Small intestine (tissue), 7 donors: Measurements from ENCODE around the gene TENM4. TPM values are rescaled to one million over a fixed set of nuclear protein-coding genes. Genes with fewer than 3 reads are reported as not detected.

ENCODE experiments used
- DNase-seq, 2 donors: peaks; one replicate each; pipeline versions ENCODE4 v3.0.0 to v3.0.0-alpha.2; 2013
- FAIRE-seq: peaks from 2 replicates; lab custom pipeline; 2012; peaks lifted over from hg19 to GRCh38; lab: Jason Lieb, UNC
- H3K27ac ChIP-seq, 3 donors: one replicate each; pipeline ENCODE4 v1.5.1; 2013; ENCODE audit warnings: low read length in 2 of 3, mild to moderate bottlenecking in 2 of 3, control low read depth in 1 of 3, inconsistent platforms in 1 of 3, low read depth in 1 of 3, moderate library complexity in 1 of 3
- H3K27me3 ChIP-seq, 3 donors: one replicate each; pipeline ENCODE4 v1.6.1; 2013; ENCODE audit warnings: low read length in 3 of 3, inconsistent platforms in 1 of 3; ENCODE audit not compliant: control insufficient read depth in 3 of 3, insufficient read depth in 3 of 3
- H3K36me3 ChIP-seq, 3 donors: one replicate each; pipeline ENCODE4 v1.6.1; 2013; ENCODE audit warnings: low read length in 3 of 3, inconsistent platforms in 1 of 3, low read depth in 1 of 3, mild to moderate bottlenecking in 1 of 3, moderate library complexity in 1 of 3; ENCODE audit not compliant: control insufficient read depth in 3 of 3, insufficient read depth in 2 of 3
- H3K4me1 ChIP-seq, 3 donors: one replicate each; pipeline ENCODE4 v1.6.1; 2013; ENCODE audit warnings: low read length in 2 of 3, inconsistent platforms in 1 of 3, low read depth in 1 of 3, mild to moderate bottlenecking in 1 of 3, moderate library complexity in 1 of 3; ENCODE audit not compliant: control insufficient read depth in 3 of 3, insufficient read depth in 2 of 3
- H3K4me3 ChIP-seq, 3 donors: one replicate each; pipeline ENCODE4 v1.5.1; 2013; ENCODE audit warnings: low read length in 3 of 3, control low read depth in 1 of 3, inconsistent platforms in 1 of 3, low read depth in 1 of 3, mild to moderate bottlenecking in 1 of 3, moderate library complexity in 1 of 3
- H3K9me3 ChIP-seq, 2 donors: one replicate each; pipeline ENCODE4 v1.6.1; 2013; ENCODE audit warnings: low read depth in 1 of 2, low read length in 1 of 2; ENCODE audit not compliant: control insufficient read depth in 2 of 2, insufficient read depth in 1 of 2
- WGBS, 3 donors: extraction: QIAGEN DNeasy Blood & Tissue Kit; methylation state at CpG; one replicate each; pipeline ENCODE4 v1.1.7; 2013; 5-methylcytosine and 5-hydroxymethylcytosine counted together
- polyA plus RNA-seq, 4 donors: library from polyadenylated mRNA; stranded (reverse) in 3 of 4; unstranded in 1 of 4; fragments of 200-250 nt in 3 of 4; fragments of 120-200 nt in 1 of 4; gene quantifications; one replicate each; pipeline versions ENCODE4 v1.2.1 to v1.2.3, GENCODE V29; 2013
- donor health status: healthy with polysubstance abuse.
- donor health status: control.
- donor health status: control.
- donor health status: Bipolar disorder and iron deficiency.
- donor health status: healthy.

TENM4 gene
- polyA plus RNA-seq, 4 donors, result under 0.01 to 0.96 (median 0.31) TPM; not detected in 1

- Histone ChIP-seq H3K4me3 (no peak overlapping the region), H3K4me1 (no peaks in the 10 kb centered on the region), H3K36me3 (no peaks in the 10 kb centered on the region), H3K27me3 (no peaks in the 10 kb centered on the region), H3K9me3 (no peaks in the 10 kb centered on the region), H3K27ac (no peak overlapping the region)
- WGBS, 3 donors, result 45 to 50% (median 45%) methylated on average over 4 of the region's 4 CpGs
- FAIRE-seq (no peak), DNase-seq (no peak)
Measured at GRCh38 chr11:79304599-79305212, 136.1 kb downstream of the TENM4 start.

GRCh38 chr11:79296141-79296540 lies 144.7 kb downstream of the TENM4 start:
- FAIRE-seq (no peak), DNase-seq (no peak)
- Histone ChIP-seq H3K36me3 (no peaks in the 10 kb centered on the region), H3K9me3 (no peaks in the 10 kb centered on the region), H3K4me1 (no peaks in the 10 kb centered on the region), H3K27me3 (no peaks in the 10 kb centered on the region), H3K27ac (no peak overlapping the region), H3K4me3 (no peak overlapping the region)
- WGBS, 3 donors, result 57 to 65% (median 63%) methylated on average over 3 of the region's 3 CpGs

- Histone ChIP-seq H3K27me3 (no peaks in the 10 kb centered on the region), H3K4me3 (no peak overlapping the region), H3K36me3 (no peaks in the 10 kb centered on the region), H3K27ac (no peak overlapping the region), H3K4me1 (no peaks in the 10 kb centered on the region), H3K9me3 (no peaks in the 10 kb centered on the region)
- 19 to 64% (median 32%) methylated on average over 8 of the region's 8 CpGs for WGBS, 3 donors
- DNase-seq (peak in 1 of 2 donors; percentile 9), FAIRE-seq (no peak)
Measured at GRCh38 chr11:79294845-79295731, 145.7 kb downstream of the TENM4 start.

- FAIRE-seq (no peak), DNase-seq (no peak)
- Histone ChIP-seq H3K27ac (no peak overlapping the region), H3K4me3 (no peak overlapping the region), H3K36me3 (no peaks in the 10 kb centered on the region), H3K9me3 (no peaks in the 10 kb centered on the region), H3K4me1 (peaks cover 0 to 2% (median 0%) of the 10 kb centered on the region in 3 donors), H3K27me3 (no peaks in the 10 kb centered on the region)
- WGBS, 3 donors, result 66 to 72% (median 68%) methylated on average over 4 of the region's 4 CpGs
Measured at GRCh38 chr11:79291948-79292347, 148.9 kb downstream of the TENM4 start.

- no peak overlapping the region for H3K27ac ChIP-seq
- no peaks in the 10 kb centered on the region for H3K36me3 ChIP-seq
- H3K4me1 ChIP-seq, result peaks cover 0 to 2% (median 0%) of the 10 kb centered on the region in 3 donors
- no peaks in the 10 kb centered on the region for H3K27me3 ChIP-seq
- FAIRE-seq, result no peak
- DNase-seq, result no peak
- H3K4me3 ChIP-seq, result no peak overlapping the region
- no peaks in the 10 kb centered on the region for H3K9me3 ChIP-seq
Measured at GRCh38 chr11:79290761-79291160, 150.1 kb downstream of the TENM4 start.

GRCh38 chr11:79287952-79288351 lies 152.9 kb downstream of the TENM4 start:
- no peak for DNase-seq
- no peak for FAIRE-seq
- Histone ChIP-seq H3K9me3 (no peaks in the 10 kb centered on the region), H3K27me3 (no peaks in the 10 kb centered on the region), H3K4me3 (no peak overlapping the region), H3K4me1 (peaks cover 0 to 2% (median 0%) of the 10 kb centered on the region in 3 donors), H3K27ac (no peak overlapping the region), H3K36me3 (no peaks in the 10 kb centered on the region)

GRCh38 chr11:79285756-79286155 lies 155.1 kb downstream of the TENM4 start:
- Histone ChIP-seq H3K36me3 (no peaks in the 10 kb centered on the region), H3K9me3 (no peaks in the 10 kb centered on the region), H3K4me3 (no peak overlapping the region), H3K27me3 (no peaks in the 10 kb centered on the region), H3K27ac (no peak overlapping the region), H3K4me1 (peaks cover 0 to 2% (median 0%) of the 10 kb centered on the region in 3 donors)
- 78 to 83% (median 78%) methylated on average over 2 of the region's 2 CpGs for WGBS, 3 donors
- no peak for FAIRE-seq
- DNase-seq, result no peak

- Histone ChIP-seq H3K27me3 (no peaks in the 10 kb centered on the region), H3K4me3 (no peak overlapping the region), H3K36me3 (no peaks in the 10 kb centered on the region), H3K9me3 (no peaks in the 10 kb centered on the region), H3K4me1 (peaks cover 0 to 4% (median 0%) of the 10 kb centered on the region in 3 donors), H3K27ac (no peak overlapping the region)
- FAIRE-seq (no peak), DNase-seq (no peak)
- WGBS, 3 donors, result 49 to 58% (median 53%) methylated on average over 2 of the region's 2 CpGs
Measured at GRCh38 chr11:79276736-79277325, 164.0 kb downstream of the TENM4 start.
